CD14-positive monocyte (primary cell): ENCODE data around the gene CENPL. TPM values are rescaled to one million over a fixed set of nuclear protein-coding genes. Genes with fewer than 3 reads are reported as not detected.
A peak's percentile ranks its signal among the peaks of the same experiment; 100 is the strongest.
"Not testable (repeated sequence)": the region's sequence is repeated elsewhere in the genome, so short reads cannot be mapped to it uniquely, and the experiment has no call there.

Experiments used
- DNase-seq, 3 donors: peaks; one replicate each; pipeline ENCODE4 v3.0.0-alpha.2; 2011 to 2022
- H2AFZ ChIP-seq: 2 replicates; pipeline ENCODE4 v1.6.0; 2012; ENCODE audit warnings: mild to moderate bottlenecking, low read depth, low read length, inconsistent platforms; ENCODE audit not compliant: insufficient read depth, poor library complexity, severe bottlenecking
- H3K27ac ChIP-seq, 2 donors: 1 replicate in 1 of 2; 2 replicates in 1 of 2; pipeline ENCODE4 v1.5.1; 2012 to 2013; ENCODE audit warnings: low read length in 2 of 2, control low read depth in 1 of 2, inconsistent platforms in 1 of 2, low read depth in 1 of 2, mild to moderate bottlenecking in 1 of 2
- H3K27me3 ChIP-seq, 2 donors: one replicate each; pipeline versions ENCODE4 v1.6.0 to v1.6.1; 2011 to 2013; ENCODE audit warnings: low read length in 2 of 2; ENCODE audit not compliant: control insufficient read depth in 2 of 2, insufficient read depth in 2 of 2
- H3K36me3 ChIP-seq, 2 donors: replicated peaks in 1 of 2; 1 replicate in 1 of 2; 2 replicates in 1 of 2; pipeline versions ENCODE4 v1.5.1 to v1.6.1; 2012 to 2013; ENCODE audit warnings: low read length in 2 of 2, control low read depth in 1 of 2, inconsistent platforms in 1 of 2, mild to moderate bottlenecking in 1 of 2; ENCODE audit not compliant: insufficient read depth in 2 of 2, control insufficient read depth in 1 of 2
- H3K4me1 ChIP-seq, 2 donors: 1 replicate in 1 of 2; 2 replicates in 1 of 2; pipeline versions ENCODE4 v1.5.1 to v1.6.1; 2012 to 2013; ENCODE audit warnings: low read length in 2 of 2, control low read depth in 1 of 2, inconsistent platforms in 1 of 2, mild to moderate bottlenecking in 1 of 2, moderate library complexity in 1 of 2; ENCODE audit not compliant: insufficient read depth in 2 of 2, control insufficient read depth in 1 of 2
- H3K4me2 ChIP-seq: replicated peaks from 2 replicates; pipeline ENCODE3; 2012; ENCODE audit warnings: low read length, moderate library complexity, mild to moderate bottlenecking; ENCODE audit not compliant: poor library complexity, severe bottlenecking; ENCODE audit errors: extremely low read depth
- H3K4me3 ChIP-seq, 3 experiments: fragments of 200-600 bp in 1 of 3; sonication (generic) in 1 of 3; replicated peaks in 1 of 3; 1 replicate in 2 of 3; 2 replicates in 1 of 3; pipeline ENCODE4 v1.5.1; 2011 to 2013; ENCODE audit warnings: low read length in 3 of 3, mild to moderate bottlenecking in 3 of 3, control low read depth in 2 of 3, low read depth in 2 of 3, inconsistent platforms in 1 of 3, moderate library complexity in 1 of 3
- H3K79me2 ChIP-seq: 2 replicates; pipeline ENCODE4 v1.6.0; 2012; ENCODE audit warnings: mild to moderate bottlenecking, control low read depth, inconsistent platforms, low read length, moderate library complexity; ENCODE audit not compliant: insufficient read depth
- H3K9ac ChIP-seq: 2 replicates; pipeline ENCODE4 v1.6.0; 2017; ENCODE audit warnings: low read length, mild to moderate bottlenecking; ENCODE audit not compliant: insufficient read depth, poor library complexity, severe bottlenecking
- H3K9me3 ChIP-seq, 2 donors: replicated peaks in 1 of 2; 1 replicate in 1 of 2; 2 replicates in 1 of 2; pipeline versions ENCODE4 v1.5.1 to v1.6.1; 2012 to 2013; ENCODE audit warnings: low read length in 2 of 2, control low read depth in 1 of 2; ENCODE audit not compliant: control insufficient read depth in 1 of 2, insufficient read depth in 1 of 2
- H4K20me1 ChIP-seq: 2 replicates; pipeline ENCODE4 v1.6.0; 2012; ENCODE audit warnings: mild to moderate bottlenecking, low read length, control low read depth, moderate library complexity; ENCODE audit not compliant: insufficient read depth
- H3K27ac Mint-ChIP-seq, 7 donors: one replicate each; pipeline ENCODE4 v1.8.0; 2020; ENCODE audit warnings: mild to moderate bottlenecking in 7 of 7, mixed read lengths in 7 of 7, moderate library complexity in 6 of 7, inconsistent platforms in 2 of 7
- H3K27me3 Mint-ChIP-seq, 3 donors: one replicate each; pipeline ENCODE4 v1.8.0; 2021 to 2022; ENCODE audit warnings: low read depth in 3 of 3, mild to moderate bottlenecking in 3 of 3, mixed read lengths in 3 of 3, moderate library complexity in 3 of 3, inconsistent platforms in 1 of 3
- H3K36me3 Mint-ChIP-seq, 2 donors: one replicate each; pipeline ENCODE4 v1.8.0; 2020; ENCODE audit warnings: mixed read lengths in 2 of 2, inconsistent platforms in 1 of 2, mild to moderate bottlenecking in 1 of 2
- H3K4me1 Mint-ChIP-seq: one replicate; pipeline ENCODE4 v1.8.0; 2020; ENCODE audit warnings: mild to moderate bottlenecking, mixed read lengths
- H3K4me3 Mint-ChIP-seq, 2 donors: one replicate each; pipeline ENCODE4 v1.8.0; 2020; ENCODE audit warnings: mild to moderate bottlenecking in 2 of 2, mixed read lengths in 2 of 2, moderate library complexity in 1 of 2
- H3K9me3 Mint-ChIP-seq, 7 donors: one replicate each; pipeline ENCODE4 v1.8.0; 2020 to 2022; ENCODE audit warnings: mixed read lengths in 7 of 7, mild to moderate bottlenecking in 6 of 7, moderate library complexity in 6 of 7, inconsistent platforms in 2 of 7
- CTCF ChIP-seq: fragments of 200-600 bp; IDR thresholded peaks from one replicate; pipeline ENCODE4 v1.8.0; 2022; ENCODE audit warnings: antibody characterized with exemption, mild to moderate bottlenecking
- WGBS: methylation state at CpG from one replicate; pipeline ENCODE4 v1.1.5; 2013; ENCODE audit warnings: missing lambda C conversion rate; ENCODE audit not compliant: insufficient coverage; 5-methylcytosine and 5-hydroxymethylcytosine counted together
- intact Hi-C, 2 donors: fragments of 100-400 bp; cut with micrococcal nuclease; formaldehyde crosslinking; loops; one replicate each; pipeline versions ENCODE4 v1.15.0 to v1.15.1; 2023
- polyA plus RNA-seq, 3 donors: library from polyadenylated mRNA; depleted of rRNA in 1 of 3; unstranded in 2 of 3; stranded (reverse) in 1 of 3; fragments of 300-500 nt in 2 of 3; fragments of >200 nt in 1 of 3; fragmentation: Illumina TruSeq in 2 of 3; gene quantifications; 1 replicate in 2 of 3; 2 replicates in 1 of 3; pipeline ENCODE4 v1.2.3, GENCODE V29; 2012 to 2021

The CENPL gene
- polyA plus RNA-seq, 3 donors, result 0.49 to 2.6 (median 0.81) TPM

- H2AFZ ChIP-seq, result no peak overlapping the region
- H3K4me1 Mint-ChIP-seq, result peaks cover 7% of the 10 kb centered on the region
- peak overlapping the region in 1 of 7 donors; percentile 18 for H3K27ac Mint-ChIP-seq
- intact Hi-C loops, result no loop called here
- no peaks in the 10 kb centered on the region for H4K20me1 ChIP-seq
- no peak for TF ChIP-seq CTCF
- no peak for DNase-seq
- H3K4me2 ChIP-seq, result no peak overlapping the region
- no peaks in the 10 kb centered on the region for H3K9me3 ChIP-seq
- H3K27me3 Mint-ChIP-seq, result peaks cover 0 to under 1% (median 0%) of the 10 kb centered on the region in 3 donors
- H3K27me3 ChIP-seq, result no peaks in the 10 kb centered on the region
- no peaks in the 10 kb centered on the region for H3K79me2 ChIP-seq
- H3K4me3 ChIP-seq, result no peak overlapping the region
- peaks cover 29 to 82% of the 10 kb centered on the region in 2 donors for H3K36me3 ChIP-seq
- peaks cover 61 to 70% of the 10 kb centered on the region in 2 donors for H3K36me3 Mint-ChIP-seq
- H3K4me3 Mint-ChIP-seq, result no peak overlapping the region
- H3K27ac ChIP-seq, result no peak overlapping the region
- H3K9me3 Mint-ChIP-seq, result no peaks in the 10 kb centered on the region
- no CpG with 5 or more reads among the region's 5 CpGs for WGBS
- no peaks in the 10 kb centered on the region for H3K4me1 ChIP-seq
- H3K9ac ChIP-seq, result no peak overlapping the region
These were observed 49.0 kb downstream of the CENPL start for GRCh38 chr1:173775578-173776226.

DNA sequence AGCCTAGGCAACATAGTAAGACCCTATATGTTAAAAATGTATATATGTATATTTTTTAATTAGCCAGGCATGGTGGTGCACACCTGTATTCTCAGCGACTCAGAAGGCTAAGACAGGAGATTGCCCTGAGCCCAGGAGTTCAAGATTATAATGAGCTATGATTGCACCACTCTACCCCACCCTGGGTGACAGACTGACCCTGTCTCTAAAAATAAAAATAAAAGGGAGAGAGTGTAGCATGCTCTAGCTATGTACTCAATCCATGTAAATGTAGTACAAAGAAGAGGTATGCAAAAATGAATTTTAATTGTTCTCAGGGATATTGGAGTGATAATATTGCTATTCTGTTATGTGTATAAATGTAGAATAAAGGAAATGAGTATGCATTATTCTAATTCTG is 53.1 kb downstream of the CENPL start:
- Histone ChIP-seq H3K9ac (no peak overlapping the region), H3K27ac (no peak overlapping the region), H4K20me1 (no peaks in the 10 kb centered on the region), H3K4me1 (no peaks in the 10 kb centered on the region), H3K27me3 (no peaks in the 10 kb centered on the region), H3K4me3 (no peak overlapping the region), H3K9me3 (no peaks in the 10 kb centered on the region), H3K36me3 (peaks cover 31 to 81% of the 10 kb centered on the region in 2 donors), H3K4me2 (no peak overlapping the region), H2AFZ (no peak overlapping the region), H3K79me2 (no peaks in the 10 kb centered on the region)
- no peak for TF ChIP-seq CTCF
- intact Hi-C loops, result no loop called here
- no peak for DNase-seq
- WGBS, result no CpG with 5 or more reads among the region's 1 CpG
- Mint-ChIP-seq H3K27me3 (no peaks in the 10 kb centered on the region), H3K9me3 (no peaks in the 10 kb centered on the region), H3K4me1 (peaks cover 7% of the 10 kb centered on the region), H3K27ac (no peak overlapping the region), H3K36me3 (peaks cover 49 to 62% of the 10 kb centered on the region in 2 donors), H3K4me3 (no peak overlapping the region)

DNA sequence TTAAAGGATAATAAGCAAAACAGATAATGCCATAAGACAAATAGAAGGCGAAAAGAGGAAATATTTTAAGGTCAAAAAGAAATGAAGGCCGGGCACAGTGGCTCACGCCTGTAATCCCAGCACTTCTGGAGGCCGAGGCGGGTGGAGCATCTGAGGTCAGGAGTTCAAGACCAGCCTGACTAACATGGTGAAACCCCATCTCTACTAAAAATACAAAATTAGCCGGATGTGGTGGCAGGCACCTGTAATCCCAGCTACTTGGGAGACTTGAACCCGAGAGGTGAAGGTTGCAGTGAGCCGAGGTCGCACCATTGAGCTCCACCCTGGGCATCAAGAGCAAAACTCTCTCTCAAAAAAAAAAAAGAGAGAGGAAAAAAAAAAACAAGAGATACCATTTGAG is 54.4 kb downstream of the CENPL start:
- H3K9me3 ChIP-seq, H3K27me3 ChIP-seq, intact Hi-C loops, H3K27me3 Mint-ChIP-seq, H3K4me1 ChIP-seq, H3K27ac ChIP-seq, H3K4me2 ChIP-seq, H3K79me2 ChIP-seq, H4K20me1 ChIP-seq, DNase-seq, H3K4me3 Mint-ChIP-seq, H3K9ac ChIP-seq, H2AFZ ChIP-seq, H3K4me3 ChIP-seq, H3K9me3 Mint-ChIP-seq, H3K4me1 Mint-ChIP-seq: not testable (repeated sequence)
- WGBS, result 100% methylated on average over 2 of the region's 9 CpGs
- peak overlapping the region in 1 of 7 donors; percentile 19 for H3K27ac Mint-ChIP-seq
- peaks cover 20 to 75% of the 10 kb centered on the region in 2 donors for H3K36me3 ChIP-seq
- H3K36me3 Mint-ChIP-seq, result peaks cover 42 to 55% of the 10 kb centered on the region in 2 donors
